ENCODE measurements around the gene CAMSAP1.

CAMSAP1 gene

DNA sequence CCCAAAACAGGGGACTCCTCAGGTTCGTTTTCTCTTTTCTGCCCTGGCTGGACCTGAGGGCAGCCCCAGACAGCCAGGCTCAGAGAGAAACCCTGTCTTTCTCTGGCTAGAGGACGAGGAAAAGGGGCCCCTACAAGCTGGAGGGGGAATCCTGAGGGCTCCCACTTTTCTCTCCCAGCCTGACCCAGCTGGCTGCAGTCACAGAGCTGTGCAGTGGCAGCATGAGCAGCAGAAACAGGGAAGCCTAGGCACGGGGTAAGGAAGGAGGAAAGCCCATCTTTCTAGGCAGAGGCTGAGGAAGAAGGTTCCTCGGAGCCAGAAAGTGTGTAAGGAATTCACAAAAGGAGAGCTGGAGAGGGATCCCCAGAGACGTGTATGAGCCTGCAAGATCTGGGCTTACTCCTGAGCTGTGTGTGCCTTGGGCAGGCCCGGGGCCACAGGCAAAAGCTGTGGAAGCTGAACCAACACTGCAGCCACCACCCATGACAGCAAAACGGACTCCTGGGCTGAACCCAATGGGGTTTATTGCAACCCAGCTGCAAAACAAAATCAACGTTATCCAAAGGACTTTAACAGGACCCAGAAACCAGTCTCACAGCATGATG is 16.2 kb downstream of the CAMSAP1 start:
- Mint-ChIP-seq H3K4me3 (no peak overlapping the region), H3K27me3 (no peaks in the 10 kb centered on the region), H3K9me3 (peaks cover 13% of the 10 kb centered on the region), H3K36me3 (ENCODE audit: low read depth) (peaks cover 12% of the 10 kb centered on the region), H3K4me1 (ENCODE audit: low read depth) (peaks cover 91% of the 10 kb centered on the region), H3K27ac (no peak overlapping the region)
- intact Hi-C loops (cut with micrococcal nuclease) = no loop called here

- Mint-ChIP-seq H3K4me3 (no peak overlapping the region), H3K9me3 (peaks cover 10% of the 10 kb centered on the region), H3K27me3 (no peaks in the 10 kb centered on the region), H3K4me1 (ENCODE audit: low read depth) (peaks cover 92% of the 10 kb centered on the region), H3K27ac (no peak overlapping the region), H3K36me3 (ENCODE audit: low read depth) (peaks cover 14% of the 10 kb centered on the region)
- intact Hi-C loops (cut with micrococcal nuclease) = no loop called here
Observed at GRCh38 chr9:135890190-135891026, 16.9 kb downstream of the CAMSAP1 start.

DNA sequence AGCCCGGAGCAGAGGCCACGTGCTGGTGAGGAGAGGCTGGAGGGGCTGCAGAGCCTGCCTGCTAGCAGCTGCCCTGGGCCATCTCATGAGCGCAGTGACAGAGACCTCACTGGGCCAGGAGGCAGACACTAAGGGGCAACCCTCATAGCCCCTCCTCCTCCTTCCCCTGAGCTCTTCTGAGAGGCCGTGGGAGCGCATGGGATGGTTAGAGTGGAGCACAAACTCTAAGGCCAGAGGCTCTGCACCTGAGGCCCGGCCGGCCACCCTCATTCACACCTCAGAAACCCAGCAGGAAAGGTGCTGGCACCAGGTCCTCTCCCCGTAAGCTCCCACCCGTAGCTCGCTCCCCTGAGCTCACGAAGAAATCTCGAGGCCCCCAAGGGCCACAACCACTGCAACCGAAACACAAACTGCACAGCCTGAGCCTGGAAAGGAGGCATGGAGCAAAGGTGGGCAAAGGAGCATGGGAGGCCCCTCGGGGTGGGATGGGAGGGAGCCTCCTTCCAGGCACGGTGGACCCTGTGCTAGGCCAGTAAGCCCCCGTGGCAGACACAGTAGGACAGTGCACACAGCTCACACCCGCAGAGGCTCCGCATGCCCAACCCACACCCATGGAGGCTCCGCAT is 17.7 kb downstream of the CAMSAP1 start:
- no peaks in the 10 kb centered on the region for H3K27me3 Mint-ChIP-seq
- peaks cover 92% of the 10 kb centered on the region for H3K4me1 Mint-ChIP-seq (ENCODE audit: low read depth)
- intact Hi-C loops (cut with micrococcal nuclease) = no loop called here
- peaks cover 2% of the 10 kb centered on the region for H3K9me3 Mint-ChIP-seq
- H3K27ac Mint-ChIP-seq = peak overlapping the region; percentile 26
- H3K36me3 Mint-ChIP-seq (ENCODE audit: low read depth) = peaks cover 7% of the 10 kb centered on the region
- no peak overlapping the region for H3K4me3 Mint-ChIP-seq

DNA sequence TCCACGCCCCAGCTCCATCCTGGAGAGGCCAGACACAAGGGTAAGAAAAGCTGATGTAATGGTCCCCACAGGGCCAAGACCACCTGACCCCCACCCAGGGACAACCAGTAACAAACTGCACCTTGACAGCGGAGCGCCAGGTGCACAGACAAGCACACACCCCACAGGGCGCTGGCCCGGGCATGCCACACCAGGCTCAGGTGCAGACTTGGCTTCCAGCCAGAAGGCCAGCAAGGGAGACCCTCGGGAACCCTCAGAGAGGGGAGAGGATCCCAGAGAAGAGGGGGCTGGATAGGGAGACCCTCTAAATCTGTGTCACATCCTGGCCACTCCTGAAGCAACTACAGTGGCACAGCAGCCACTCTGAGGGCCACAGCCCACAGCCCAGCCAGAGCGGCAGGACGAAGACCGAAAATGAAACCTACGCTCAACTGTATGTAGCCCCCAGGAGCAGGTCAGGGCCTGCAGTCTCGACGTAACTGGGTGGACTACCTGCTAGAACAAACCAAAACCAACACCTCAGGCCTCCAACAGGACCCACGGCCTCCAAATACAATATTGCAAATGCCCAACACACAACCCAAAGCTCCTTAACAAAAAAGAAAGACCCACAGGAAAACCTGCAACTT is 18.5 kb downstream of the CAMSAP1 start:
- Mint-ChIP-seq H3K9me3 (no peaks in the 10 kb centered on the region), H3K27ac (peak overlapping the region; percentile 91), H3K36me3 (ENCODE audit: low read depth) (peaks cover 6% of the 10 kb centered on the region), H3K4me1 (ENCODE audit: low read depth) (peaks cover 95% of the 10 kb centered on the region), H3K4me3 (no peak overlapping the region), H3K27me3 (no peaks in the 10 kb centered on the region)
- intact Hi-C loops (cut with micrococcal nuclease) = no loop called here

GRCh38 chr9:135888126-135888765 is 19.1 kb downstream of the CAMSAP1 start:
- Mint-ChIP-seq H3K4me3 (peak overlapping the region; percentile 20), H3K27me3 (no peaks in the 10 kb centered on the region), H3K9me3 (no peaks in the 10 kb centered on the region), H3K27ac (peak overlapping the region; percentile 91), H3K4me1 (ENCODE audit: low read depth) (peaks cover 95% of the 10 kb centered on the region), H3K36me3 (ENCODE audit: low read depth) (peaks cover 6% of the 10 kb centered on the region)
- intact Hi-C loops (cut with micrococcal nuclease) = no loop called here

DNA sequence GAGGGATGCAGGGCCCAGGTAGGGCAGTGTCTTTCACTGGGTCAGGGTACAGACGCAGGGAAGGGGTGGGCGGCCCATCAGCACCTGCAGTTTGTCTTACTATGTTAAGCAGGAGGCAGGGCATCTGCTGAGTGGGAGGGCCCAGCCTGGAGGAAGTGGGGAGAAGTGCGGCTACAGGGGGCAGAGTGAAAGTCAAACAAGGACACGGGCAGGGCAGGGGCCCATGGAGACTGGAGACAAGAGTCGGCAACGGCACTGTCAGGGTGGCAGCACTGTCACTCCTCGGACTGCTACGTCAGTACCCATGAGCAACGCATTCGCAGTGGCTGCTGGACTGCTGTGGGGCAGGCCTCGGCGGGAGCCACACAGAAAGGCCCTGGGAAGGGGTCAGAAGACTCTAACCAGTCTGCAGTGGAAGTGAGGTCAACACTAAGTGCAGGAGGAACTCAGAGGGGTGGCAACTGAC is 19.7 kb downstream of the CAMSAP1 start:
- H3K9me3 Mint-ChIP-seq = no peaks in the 10 kb centered on the region
- H3K4me1 Mint-ChIP-seq (ENCODE audit: low read depth) = peaks cover 96% of the 10 kb centered on the region

DNA sequence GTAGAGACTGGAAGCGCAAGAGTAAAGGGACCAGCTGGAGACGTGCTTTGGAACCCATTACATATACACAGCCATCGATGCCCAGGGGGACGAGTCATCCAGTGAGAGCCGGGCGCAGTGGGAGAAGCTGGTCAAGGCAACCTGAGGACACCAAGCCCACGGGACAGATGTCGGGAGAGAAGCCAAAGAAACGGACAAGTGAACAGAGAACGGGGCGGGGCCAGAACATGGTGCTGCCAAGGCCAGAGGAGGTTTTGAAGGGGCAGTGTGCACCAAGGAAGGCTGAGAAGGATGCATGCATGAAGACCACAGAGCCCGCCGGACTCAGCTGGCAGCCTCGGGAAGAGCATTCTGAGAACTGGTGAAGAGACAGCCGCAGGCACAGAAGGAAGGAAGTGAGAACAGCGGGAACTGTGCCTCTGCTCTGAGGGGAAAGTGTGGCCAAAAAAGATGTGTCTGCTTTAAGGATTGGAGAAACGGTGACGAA is 20.3 kb downstream of the CAMSAP1 start:
- peak overlapping the region; percentile 91 for H3K27ac Mint-ChIP-seq
- H3K36me3 Mint-ChIP-seq (ENCODE audit: low read depth) = peaks cover 16% of the 10 kb centered on the region
- no peaks in the 10 kb centered on the region for H3K27me3 Mint-ChIP-seq
- H3K4me3 Mint-ChIP-seq = peak overlapping the region; percentile 69
- H3K4me1 Mint-ChIP-seq (ENCODE audit: low read depth) = peaks cover 99% of the 10 kb centered on the region
- intact Hi-C loops (cut with micrococcal nuclease) = no loop called here
- no peaks in the 10 kb centered on the region for H3K9me3 Mint-ChIP-seq

More for the DNA sequence above, 19.7 kb downstream of the CAMSAP1 start:
- Mint-ChIP-seq H3K4me3 (peak overlapping the region; percentile 69), H3K27me3 (no peaks in the 10 kb centered on the region), H3K36me3 (ENCODE audit: low read depth) (peaks cover 10% of the 10 kb centered on the region), H3K27ac (peak overlapping the region; percentile 91)
- intact Hi-C loops (cut with micrococcal nuclease) = no loop called here

GRCh38 chr9:135886147-135886981 is 21.0 kb downstream of the CAMSAP1 start:
- Mint-ChIP-seq H3K9me3 (no peaks in the 10 kb centered on the region), H3K4me3 (peak overlapping the region; percentile 69), H3K4me1 (ENCODE audit: low read depth) (peaks cover 97% of the 10 kb centered on the region), H3K36me3 (ENCODE audit: low read depth) (peaks cover 23% of the 10 kb centered on the region), H3K27ac (peak overlapping the region; percentile 91), H3K27me3 (no peaks in the 10 kb centered on the region)
- intact Hi-C loops (cut with micrococcal nuclease) = no loop called here

GRCh38 chr9:135885100-135885853 is 22.1 kb downstream of the CAMSAP1 start:
- H3K4me1 Mint-ChIP-seq (ENCODE audit: low read depth) = peaks cover 86% of the 10 kb centered on the region
- no peak overlapping the region for H3K4me3 Mint-ChIP-seq
- no peaks in the 10 kb centered on the region for H3K9me3 Mint-ChIP-seq
- peaks cover 27% of the 10 kb centered on the region for H3K36me3 Mint-ChIP-seq (ENCODE audit: low read depth)
- H3K27me3 Mint-ChIP-seq = no peaks in the 10 kb centered on the region
- intact Hi-C loops (cut with micrococcal nuclease) = no loop called here
- peak overlapping the region; percentile 91 for H3K27ac Mint-ChIP-seq

GRCh38 chr9:135884328-135885035 is 22.9 kb downstream of the CAMSAP1 start:
- H3K27ac Mint-ChIP-seq = peak overlapping the region; percentile 91
- peaks cover 78% of the 10 kb centered on the region for H3K4me1 Mint-ChIP-seq (ENCODE audit: low read depth)
- H3K9me3 Mint-ChIP-seq = no peaks in the 10 kb centered on the region
- H3K4me3 Mint-ChIP-seq = no peak overlapping the region
- peaks cover 35% of the 10 kb centered on the region for H3K36me3 Mint-ChIP-seq (ENCODE audit: low read depth)
- no peaks in the 10 kb centered on the region for H3K27me3 Mint-ChIP-seq
- intact Hi-C loops (cut with micrococcal nuclease) = no loop called here

DNA sequence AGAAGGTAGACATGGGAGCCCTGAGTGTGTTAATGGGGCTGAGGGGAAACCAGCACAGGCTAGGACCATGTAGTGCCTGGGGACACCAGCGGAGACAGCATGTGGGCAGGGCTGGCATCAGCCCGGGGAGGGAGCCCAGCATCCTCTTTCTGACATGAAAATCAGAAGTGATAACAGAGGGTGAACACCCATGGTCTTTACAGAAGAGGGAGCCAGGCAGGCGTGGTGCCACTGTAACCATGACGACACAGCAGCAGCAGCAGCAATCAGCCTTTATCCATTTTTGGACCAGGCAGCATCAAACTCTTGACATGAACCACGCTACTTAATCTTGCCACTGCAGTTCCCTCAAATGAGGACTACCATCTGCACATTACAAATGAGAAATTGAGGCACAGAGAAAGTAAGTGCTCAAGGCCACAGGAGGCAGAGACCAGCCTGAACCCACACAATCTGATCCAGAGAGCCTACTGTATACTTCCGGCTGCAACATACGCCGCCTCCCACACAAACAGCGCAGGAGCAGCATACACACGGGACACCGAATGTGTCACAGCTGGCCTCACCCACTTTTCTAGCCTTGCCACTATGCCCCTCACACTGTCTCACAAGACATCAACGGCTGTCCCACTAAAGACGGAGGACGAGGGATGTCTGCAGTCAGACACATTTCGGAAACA is 23.8 kb downstream of the CAMSAP1 start:
- Mint-ChIP-seq H3K4me1 (ENCODE audit: low read depth) (peaks cover 73% of the 10 kb centered on the region), H3K4me3 (no peak overlapping the region), H3K9me3 (no peaks in the 10 kb centered on the region), H3K36me3 (ENCODE audit: low read depth) (peaks cover 44% of the 10 kb centered on the region), H3K27ac (no peak overlapping the region), H3K27me3 (no peaks in the 10 kb centered on the region)
- intact Hi-C loops (cut with micrococcal nuclease) = no loop called here

All from dendritic cell treated with granulocyte-macrophage colony-stimulating factor and Interleukin-4, amounts not matched to agents 40 ng/mL and 50 ng/mL, for 4 days (primary cell).